Kidney capillary endothelial cell (primary cell): ENCODE data around the gene KRABD2.
"Not testable (repeated sequence)": the region's sequence is repeated elsewhere in the genome, so short reads cannot be mapped to it uniquely, and the experiment has no call there.

Experiments
- DNase-seq: peaks from one replicate; pipeline ENCODE4 v3.0.0-alpha.2; 2018; ENCODE audit warnings: low spot score

The KRABD2 gene

GRCh38 chr17:8392674-8393469 lies 16.4 kb upstream of the KRABD2 start:
- DNase-seq, result no peak

GRCh38 chr17:8392274-8392673 lies 15.8 kb upstream of the KRABD2 start:
- no peak for DNase-seq

- DNase-seq, result no peak
Observed at GRCh38 chr17:8391711-8392110, 15.2 kb upstream of the KRABD2 start.

GRCh38 chr17:8387914-8388651 lies 11.6 kb upstream of the KRABD2 start:
- no peak for DNase-seq

- no peak for DNase-seq
Observed at GRCh38 chr17:8386841-8387240, 10.3 kb upstream of the KRABD2 start.

- DNase-seq, result peak; percentile 84
Observed at GRCh38 chr17:8384801-8385378, 8.4 kb upstream of the KRABD2 start.

- peak; percentile 98 for DNase-seq
Observed at GRCh38 chr17:8383143-8383822, 6.8 kb upstream of the KRABD2 start, which contains the start of gene RPL26. Gene RPL26 (minus strand): TSS chr17:8383193. CDS start chr17:8382310, 883 bp downstream.

GRCh38 chr17:8382880-8383142 lies 6.3 kb upstream of the KRABD2 start:
- peak; percentile 16 for DNase-seq

GRCh38 chr17:8382052-8382879 lies 5.8 kb upstream of the KRABD2 start:
- no peak for DNase-seq

GRCh38 chr17:8380049-8380448 lies 3.5 kb upstream of the KRABD2 start:
- no peak for DNase-seq

GRCh38 chr17:8378117-8378516 lies 1.6 kb upstream of the KRABD2 start:
- DNase-seq, result not testable (repeated sequence)

GRCh38 chr17:8377422-8377821 lies 918 bp upstream of the KRABD2 start:
- DNase-seq, result no peak

GRCh38 chr17:8375738-8376259 lies 705 bp downstream of the KRABD2 start:
- DNase-seq, result no peak

- DNase-seq, result not testable (repeated sequence)
Observed at GRCh38 chr17:8373856-8374255, 2.6 kb downstream of the KRABD2 start.

GRCh38 chr17:8372422-8372821 lies 4.1 kb downstream of the KRABD2 start:
- DNase-seq, result no peak

GRCh38 chr17:8371786-8372185 lies 4.7 kb downstream of the KRABD2 start:
- DNase-seq, result no peak

- DNase-seq, result no peak
Observed at GRCh38 chr17:8369944-8370343, 6.6 kb downstream of the KRABD2 start.

GRCh38 chr17:8368193-8368592 lies 8.3 kb downstream of the KRABD2 start:
- DNase-seq, result no peak

- DNase-seq, result peak; percentile 59
Observed at GRCh38 chr17:8366231-8366630, 10.3 kb downstream of the KRABD2 start.

GRCh38 chr17:8365143-8365542 lies 11.4 kb downstream of the KRABD2 start:
- no peak for DNase-seq

GRCh38 chr17:8362651-8363332 lies 13.7 kb downstream of the KRABD2 start:
- DNase-seq, result no peak
